GM12873 (cell line): Measurements from ENCODE around the gene OR6Y1.

ENCODE experiments used
- CTCF ChIP-seq: IDR thresholded peaks from 2 replicates; pipeline ENCODE4 v1.5.1; 2012; ENCODE audit warnings: low read depth, mild to moderate bottlenecking, moderate library complexity, low read length, control low read depth; ENCODE audit not compliant: insufficient read depth; ENCODE audit errors: missing control alignments

The OR6Y1 gene

GRCh38 chr1:158554352-158554751 is at the start of gene OR6Y1:
TSS of gene OR6Y1 (minus strand) at chr1:158554405. CDS start at chr1:158548105, 6,300 bp downstream.
- no peak for TF ChIP-seq CTCF

- TF ChIP-seq CTCF: no peak
Observed at GRCh38 chr1:158600735-158601134, 46.5 kb upstream of the OR6Y1 start.

- no peak for TF ChIP-seq CTCF
Observed at GRCh38 chr1:158586942-158587341, 32.7 kb upstream of the OR6Y1 start.

GRCh38 chr1:158583962-158584361 is 29.8 kb upstream of the OR6Y1 start:
- TF ChIP-seq CTCF: no peak

GRCh38 chr1:158579733-158580132 is 25.5 kb upstream of the OR6Y1 start, which contains the start of gene OR10X1:
TSS of gene OR10X1 (minus strand) at chr1:158579899. CDS start at chr1:158579899, 0 bp downstream.
- TF ChIP-seq CTCF: no peak

GRCh38 chr1:158577561-158577960 is 23.4 kb upstream of the OR6Y1 start:
- no peak for TF ChIP-seq CTCF

- no peak for TF ChIP-seq CTCF
Observed at GRCh38 chr1:158572226-158572625, 18.0 kb upstream of the OR6Y1 start.
